Panc1 (cell line): ENCODE measurements around the gene COL4A2.

Source experiments
- CTCF ChIP-seq: fragments of 450-650 bp; IDR thresholded peaks from 2 replicates; pipeline ENCODE4 v1.5.1; 2017; ENCODE audit warnings: mild to moderate bottlenecking
- POLR2AphosphoS5 ChIP-seq: IDR thresholded peaks from 2 replicates; pipeline ENCODE4 v1.6.1; 2012; ENCODE audit warnings: mild to moderate bottlenecking, low read depth, low read length, moderate library complexity
- SIN3A ChIP-seq: IDR thresholded peaks from 2 replicates; pipeline ENCODE4 v1.6.1; 2012; ENCODE audit warnings: low read depth, mild to moderate bottlenecking, low read length, moderate library complexity, borderline replicate concordance; ENCODE audit not compliant: insufficient read depth

DNA sequence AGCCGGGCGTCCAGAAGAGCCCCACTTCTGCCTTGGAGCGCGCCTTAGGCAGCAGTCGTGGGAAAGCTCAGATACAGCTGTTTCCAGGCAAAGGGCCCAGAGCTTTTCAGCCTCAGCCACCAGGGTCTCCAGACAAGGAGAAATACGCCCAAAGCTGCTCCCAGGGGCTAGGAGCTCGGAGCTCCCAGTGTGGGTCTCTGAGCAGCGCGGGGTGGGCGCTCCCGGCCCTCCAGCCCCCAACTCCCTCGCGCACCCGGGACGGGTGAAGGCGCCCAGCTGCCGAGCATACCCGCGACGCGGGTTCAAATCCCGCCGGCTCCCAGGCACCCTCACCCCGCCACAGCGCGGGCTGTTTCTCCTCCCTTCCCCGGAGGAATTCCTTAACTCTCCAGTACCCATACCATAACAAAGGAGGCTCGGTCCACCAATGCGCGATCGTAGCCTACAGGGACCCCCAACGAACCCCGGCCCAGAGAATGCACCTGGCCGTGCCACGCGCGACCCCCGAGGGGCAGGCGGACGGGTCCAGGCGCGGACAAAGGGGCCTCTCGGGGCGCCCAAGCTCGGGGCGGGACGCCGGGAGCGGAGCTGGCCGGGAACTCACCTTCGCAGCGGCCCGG lies 634 bp upstream of the COL4A2 start:
- TF ChIP-seq CTCF: no peak
- TF ChIP-seq POLR2AphosphoS5: no peak
- no peak for TF ChIP-seq SIN3A
